GM18870 (cell line): ENCODE results near the gene SPDYE6.
"Not testable (repeated sequence)": the region's sequence is repeated elsewhere in the genome, so short reads cannot be mapped to it uniquely, and the experiment has no call there.

Experiments
- ATAC-seq: cut with Tn5 transposase; IDR thresholded peaks from one replicate; pipeline ENCODE4 v1.9.1; 2021; ENCODE audit warnings: moderate library complexity; ENCODE audit not compliant: unreplicated experiment

The SPDYE6 gene, protein sequence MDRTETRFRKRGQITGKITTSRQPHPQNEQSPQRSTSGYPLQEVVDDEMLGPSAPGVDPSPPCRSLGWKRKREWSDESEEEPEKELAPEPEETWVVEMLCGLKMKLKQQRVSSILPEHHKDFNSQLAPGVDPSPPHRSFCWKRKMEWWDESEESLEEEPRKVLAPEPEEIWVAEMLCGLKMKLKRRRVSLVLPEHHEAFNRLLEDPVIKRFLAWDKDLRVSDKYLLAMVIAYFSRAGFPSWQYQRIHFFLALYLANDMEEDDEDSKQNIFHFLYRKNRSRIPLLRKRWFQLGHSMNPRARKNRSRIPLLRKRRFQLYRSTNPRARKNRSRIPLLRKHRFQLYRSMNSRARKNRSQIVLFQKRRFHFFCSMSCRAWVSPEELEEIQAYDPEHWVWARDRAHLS

GRCh38 chr7:102356344-102356743 is at the start of gene SPDYE6:
TSS of gene SPDYE6 (minus strand) at chr7:102356444. CDS start at chr7:102356023, 421 bp downstream.
- not testable (repeated sequence) for ATAC-seq

GRCh38 chr7:102404862-102405188 is 48.6 kb upstream of the SPDYE6 start:
- ATAC-seq = not testable (repeated sequence)

GRCh38 chr7:102404005-102404861 is 48.0 kb upstream of the SPDYE6 start:
- peak; percentile 69 for ATAC-seq

DNA sequence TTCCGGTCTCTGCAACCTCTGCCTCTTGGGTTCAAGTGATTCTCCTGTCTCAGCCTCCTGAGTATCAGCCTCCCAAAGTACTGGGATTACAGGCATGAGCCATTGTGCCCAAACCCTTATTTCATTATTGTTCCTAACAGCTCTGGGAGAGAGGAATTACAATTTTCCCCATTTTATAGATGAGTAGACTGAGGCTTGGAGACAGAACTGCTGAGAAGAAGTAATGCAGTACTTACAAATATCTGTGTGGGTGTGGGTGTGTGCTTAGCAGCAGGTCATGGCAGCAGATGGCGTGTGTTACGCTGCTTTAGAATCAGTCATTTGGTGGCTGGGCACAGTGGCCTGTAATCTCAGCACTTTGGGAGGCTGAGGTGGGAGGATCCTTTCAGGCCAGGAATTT is 47.3 kb upstream of the SPDYE6 start:
- no peak for ATAC-seq

DNA sequence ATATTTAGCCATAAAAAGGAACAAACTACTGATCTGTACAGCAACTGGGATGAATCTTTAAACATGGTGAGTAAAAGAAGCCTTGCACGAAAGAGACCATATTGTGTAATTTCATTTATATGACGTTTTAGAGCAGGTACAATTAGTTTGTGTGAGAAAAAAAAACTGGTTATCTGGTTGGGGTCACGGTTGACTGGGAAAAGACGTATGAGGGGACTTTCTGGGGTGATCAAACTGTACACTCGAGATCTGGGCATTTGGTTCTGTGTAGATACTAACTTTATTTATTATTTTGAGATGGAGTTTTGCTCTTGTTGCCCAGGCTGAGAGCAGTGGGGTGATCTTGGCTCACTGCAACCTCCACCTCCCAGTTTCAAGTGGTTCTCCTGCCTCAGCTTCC is 44.1 kb upstream of the SPDYE6 start:
- no peak for ATAC-seq

DNA sequence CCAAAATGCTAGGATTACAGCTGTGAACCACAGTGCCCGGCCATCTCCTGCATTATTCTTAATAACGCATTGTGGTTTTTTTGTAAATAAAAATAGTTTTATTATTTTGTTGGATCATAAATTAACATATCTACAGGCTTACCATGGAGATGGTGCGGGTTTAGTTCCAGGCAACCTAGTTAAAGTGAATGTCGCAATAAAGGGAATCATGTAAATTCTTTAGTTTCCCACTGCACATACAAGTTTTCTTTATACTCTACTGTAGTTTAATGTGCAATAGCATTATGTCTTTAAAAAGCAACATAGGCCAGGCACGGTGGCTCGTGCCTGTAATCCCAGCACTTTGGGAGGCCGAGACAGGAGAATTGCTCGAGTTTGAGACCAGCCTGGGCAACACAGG is 42.3 kb upstream of the SPDYE6 start:
- ATAC-seq = no peak

DNA sequence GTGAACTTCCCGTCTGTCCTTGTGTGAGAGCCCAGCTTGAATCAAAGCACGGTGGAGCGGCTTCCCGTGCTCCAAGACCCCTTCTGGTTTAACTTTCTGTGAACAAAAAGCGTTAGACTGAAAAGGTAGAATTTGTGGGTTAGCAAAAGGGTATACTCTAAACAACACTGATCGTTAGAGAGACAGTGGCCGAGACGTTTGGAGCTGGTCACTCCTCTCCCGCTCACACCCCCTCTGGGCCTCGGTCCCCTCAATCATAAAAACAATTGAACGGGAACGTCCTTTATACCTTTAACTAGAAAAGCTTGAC is 40.4 kb upstream of the SPDYE6 start:
- ATAC-seq = no peak

- peak; percentile 97 for ATAC-seq
Observed at GRCh38 chr7:102395873-102396709, 39.8 kb upstream of the SPDYE6 start, which contains the start of gene PRKRIP1. TSS of gene PRKRIP1 (plus strand) at chr7:102396363. CDS start at chr7:102396412, 49 bp downstream.

GRCh38 chr7:102395592-102395872 is 39.3 kb upstream of the SPDYE6 start:
- ATAC-seq = no peak

- no peak for ATAC-seq
Observed at GRCh38 chr7:102393467-102393866, 37.2 kb upstream of the SPDYE6 start.

GRCh38 chr7:102392330-102392729 is 36.1 kb upstream of the SPDYE6 start:
- ATAC-seq = no peak

- ATAC-seq = no peak
Observed at GRCh38 chr7:102390697-102391484, 34.6 kb upstream of the SPDYE6 start.

DNA sequence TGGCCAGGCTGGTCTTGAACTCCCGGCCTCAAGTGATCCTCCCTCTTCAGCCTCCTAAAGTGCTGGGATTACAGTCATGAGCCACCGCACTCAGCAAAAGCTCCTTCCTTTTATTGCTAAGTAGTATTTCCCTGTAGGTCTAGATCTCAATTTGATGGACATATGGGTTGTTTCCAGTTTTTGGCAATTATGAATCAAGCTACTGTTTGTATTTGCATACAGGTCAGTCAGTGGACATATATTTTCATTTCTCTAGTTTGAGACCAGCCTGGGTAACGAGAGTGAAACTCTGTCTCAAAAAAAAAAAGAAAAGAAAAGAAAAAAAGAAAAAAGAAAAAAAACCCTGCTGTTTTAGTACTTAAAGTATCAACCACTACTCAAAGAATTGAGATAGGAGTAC is 33.6 kb upstream of the SPDYE6 start:
- ATAC-seq = no peak

DNA sequence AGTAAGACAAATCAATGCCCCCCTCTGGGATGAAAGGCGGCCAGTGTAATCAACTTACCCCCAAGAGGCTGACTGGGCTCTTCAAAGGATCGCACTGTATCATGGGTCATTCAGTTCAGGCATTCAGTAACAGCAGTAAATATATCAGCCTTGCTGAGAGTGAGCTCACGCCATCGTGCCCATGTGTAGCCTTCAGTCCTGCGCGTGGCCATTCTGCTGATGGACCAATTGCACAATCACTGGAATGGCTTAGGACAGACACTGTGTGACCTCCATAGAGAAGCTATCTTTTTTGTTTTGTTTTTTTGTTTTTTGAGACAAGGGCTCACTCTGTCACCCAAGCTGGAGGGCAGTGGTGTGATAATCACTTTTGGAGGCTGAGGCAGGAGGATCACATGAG is 30.8 kb upstream of the SPDYE6 start:
- ATAC-seq = no peak

- not testable (repeated sequence) for ATAC-seq
Observed at GRCh38 chr7:102381696-102382425, 25.6 kb upstream of the SPDYE6 start.

DNA sequence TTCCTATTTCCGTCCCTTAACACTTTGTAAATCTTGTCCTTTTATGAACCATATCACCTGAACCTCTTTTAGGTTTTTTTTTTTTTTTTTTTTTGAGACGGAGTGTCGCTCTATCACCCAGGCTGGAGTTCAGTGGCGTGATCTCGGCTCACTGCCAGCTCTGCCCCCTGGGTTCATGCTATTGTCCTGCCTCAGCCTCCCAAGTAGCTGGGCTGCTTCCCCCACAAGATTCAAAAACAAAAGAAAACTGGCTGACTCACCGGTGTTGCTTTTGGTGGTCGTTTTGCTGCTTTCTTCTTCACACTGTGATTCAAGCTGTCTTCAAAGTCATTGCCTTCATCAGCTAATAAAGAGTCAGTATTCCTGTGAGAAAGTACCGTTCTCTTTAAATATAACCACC is 24.6 kb upstream of the SPDYE6 start:
- not testable (repeated sequence) for ATAC-seq

DNA sequence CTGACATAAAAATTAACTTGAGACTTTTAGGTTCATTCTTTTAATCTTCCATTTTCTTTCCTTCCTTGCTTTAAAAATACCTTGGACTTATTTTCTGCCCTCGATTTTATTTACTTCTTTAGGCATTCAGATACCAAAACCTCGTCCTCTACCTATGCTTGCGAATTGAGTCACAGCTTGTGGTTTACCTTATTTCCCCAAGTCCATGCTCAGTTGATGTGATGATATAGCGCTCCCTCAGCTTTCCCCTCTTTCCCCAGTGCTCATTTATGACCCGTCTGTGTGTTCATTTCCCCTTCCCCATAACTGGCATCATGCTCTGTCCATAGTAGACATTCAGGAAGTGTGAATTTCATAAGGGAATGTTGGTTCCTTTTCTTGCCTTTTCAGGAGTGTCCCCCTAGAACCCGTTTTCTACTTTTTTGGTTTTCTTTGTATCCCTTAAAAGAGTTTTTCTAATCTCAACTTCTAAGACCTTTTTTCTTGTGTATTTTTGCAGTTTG is 20.8 kb upstream of the SPDYE6 start:
- ATAC-seq = no peak

GRCh38 chr7:102372796-102373195 is 16.6 kb upstream of the SPDYE6 start:
- ATAC-seq = not testable (repeated sequence)

GRCh38 chr7:102370038-102370437 is 13.8 kb upstream of the SPDYE6 start:
- ATAC-seq = not testable (repeated sequence)

- not testable (repeated sequence) for ATAC-seq
Observed at GRCh38 chr7:102365390-102365789, 9.1 kb upstream of the SPDYE6 start.
